NCI-H82 treated with DMSO at 0.1 percent for 48 hours (cell line): ENCODE data around the gene STK4.
A peak's percentile ranks its signal among the peaks of the same experiment; 100 is the strongest.

Experiments used
- DNase-seq: peaks from one replicate; lab custom pipeline; 2025; ENCODE audit not compliant: unreplicated experiment; lab: John Stamatoyannopoulos, UW

Gene STK4

DNA sequence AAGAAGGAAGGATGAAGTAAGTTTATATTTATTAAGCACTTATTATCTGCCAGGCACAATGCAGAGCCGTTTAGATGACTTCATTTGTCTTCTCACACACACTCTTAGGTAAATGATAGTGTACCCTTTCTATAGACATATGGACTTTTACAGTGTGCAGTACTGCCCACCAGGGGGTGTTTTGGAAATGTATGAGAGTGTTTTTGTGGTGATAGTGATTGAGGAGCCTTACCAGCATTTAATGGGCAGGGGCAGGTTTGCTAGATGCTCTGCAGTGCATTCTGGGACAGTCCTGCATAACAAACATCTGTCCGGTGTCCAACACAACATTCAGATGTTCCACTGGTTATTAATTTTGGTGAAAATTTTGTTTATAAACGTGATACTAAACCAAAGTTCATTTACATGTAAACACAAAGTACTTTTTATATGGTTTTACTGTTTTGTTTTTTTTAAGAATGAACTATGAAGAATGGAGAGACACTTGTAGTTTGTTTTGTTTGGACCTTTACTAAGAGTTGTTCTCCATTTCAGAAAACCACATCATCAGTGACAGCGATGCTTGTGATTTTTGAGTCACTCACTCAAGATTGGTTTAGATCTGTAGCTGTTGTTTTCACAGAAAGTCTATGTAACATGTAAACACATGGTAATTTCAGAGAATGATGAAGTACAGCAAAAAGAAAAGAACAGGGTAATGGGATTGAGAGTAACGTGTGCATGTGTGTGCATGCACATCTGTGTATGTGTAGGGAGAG is 114.7 kb downstream of the STK4 start:
- no peak for DNase-seq

DNA sequence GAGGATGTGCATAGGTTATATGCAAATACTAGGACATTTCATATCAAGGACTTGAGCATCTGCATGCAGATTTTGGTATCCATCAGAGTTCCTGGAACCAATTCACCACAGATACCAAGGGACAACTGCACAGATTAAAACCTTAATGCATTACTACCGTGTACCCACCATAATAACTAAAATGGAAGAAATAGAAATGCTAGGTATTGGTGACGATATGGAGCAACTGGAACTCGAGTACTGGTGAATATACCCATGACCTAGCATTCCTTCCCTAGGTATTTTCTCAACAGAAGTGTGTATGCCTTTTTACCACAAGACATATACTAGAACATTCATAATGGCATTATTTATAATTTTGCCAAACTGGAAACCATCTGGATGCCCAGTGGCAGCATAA is 116.2 kb downstream of the STK4 start:
- DNase-seq, result no peak

GRCh38 chr20:45083127-45083526 is 116.8 kb downstream of the STK4 start:
- no peak for DNase-seq

- DNase-seq, result no peak
These were observed 119.0 kb downstream of the STK4 start for GRCh38 chr20:45085289-45085688.

GRCh38 chr20:45085867-45086266 is 119.6 kb downstream of the STK4 start:
- no peak for DNase-seq

GRCh38 chr20:45087097-45087790 is 120.9 kb downstream of the STK4 start:
- DNase-seq, result no peak

DNA sequence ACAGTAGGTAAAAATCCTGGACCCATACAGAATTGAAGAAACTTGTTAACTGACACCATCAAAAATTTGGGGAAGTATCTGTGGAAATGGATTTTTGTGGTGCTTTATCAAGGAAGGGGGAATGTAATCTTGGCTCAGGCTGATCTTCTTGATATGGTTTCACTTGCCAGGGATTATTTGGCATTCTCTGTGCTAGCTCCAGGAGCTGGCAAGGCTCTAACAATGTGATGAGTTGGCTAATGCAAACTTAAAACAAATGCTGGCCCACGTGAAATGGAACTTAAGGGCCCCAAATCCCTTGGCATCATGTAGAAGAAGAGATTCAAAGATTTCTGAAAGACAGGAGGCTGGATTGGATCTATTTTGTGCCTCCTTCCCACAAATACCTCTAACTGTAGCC is 121.5 kb downstream of the STK4 start:
- DNase-seq, result no peak

- DNase-seq, result no peak
These were observed 121.9 kb downstream of the STK4 start for GRCh38 chr20:45088247-45088646.

DNA sequence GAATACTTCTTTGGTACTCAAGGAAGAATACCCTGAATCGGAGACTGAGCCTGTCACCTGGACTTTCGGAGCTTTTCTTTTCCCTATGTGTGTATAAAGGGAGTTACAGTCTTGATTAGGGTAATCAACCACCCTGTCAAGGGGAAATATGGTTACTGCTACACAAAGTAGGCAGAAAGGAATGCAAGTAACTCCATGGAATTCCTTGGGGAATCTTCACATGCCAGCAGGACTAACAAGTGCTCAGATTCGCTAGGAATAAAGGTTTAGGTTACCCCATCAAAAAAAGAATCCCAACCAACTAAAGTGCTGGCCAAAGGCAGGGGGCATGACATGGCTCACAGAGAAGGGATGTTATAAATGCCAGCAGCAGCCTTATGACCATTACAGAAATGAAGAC is 124.2 kb downstream of the STK4 start:
- no peak for DNase-seq

GRCh38 chr20:45091366-45091765 is 125.1 kb downstream of the STK4 start:
- DNase-seq, result no peak

DNA sequence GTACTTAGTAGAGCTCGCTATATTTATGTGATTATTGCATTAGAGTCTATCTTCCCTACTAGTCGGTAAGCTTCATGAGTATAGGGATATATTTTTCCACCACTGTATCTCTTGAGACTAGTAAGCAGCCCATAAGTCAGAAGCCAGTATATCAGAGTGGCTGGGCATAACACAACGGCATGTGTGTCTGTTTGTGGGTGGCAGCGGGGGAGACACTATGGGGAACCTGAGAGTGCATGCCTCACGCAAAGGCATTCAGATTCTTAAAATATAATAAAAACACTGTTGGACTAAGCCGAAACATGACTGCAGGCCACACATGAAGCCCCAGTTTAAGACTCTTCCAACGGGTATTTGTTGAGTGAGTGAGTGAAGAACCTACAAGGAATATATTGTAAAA is 126.6 kb downstream of the STK4 start:
- DNase-seq, result no peak

- no peak for DNase-seq
These were observed 127.9 kb downstream of the STK4 start for GRCh38 chr20:45094201-45094600.

GRCh38 chr20:45094864-45095574 is 128.7 kb downstream of the STK4 start:
- no peak for DNase-seq

DNA sequence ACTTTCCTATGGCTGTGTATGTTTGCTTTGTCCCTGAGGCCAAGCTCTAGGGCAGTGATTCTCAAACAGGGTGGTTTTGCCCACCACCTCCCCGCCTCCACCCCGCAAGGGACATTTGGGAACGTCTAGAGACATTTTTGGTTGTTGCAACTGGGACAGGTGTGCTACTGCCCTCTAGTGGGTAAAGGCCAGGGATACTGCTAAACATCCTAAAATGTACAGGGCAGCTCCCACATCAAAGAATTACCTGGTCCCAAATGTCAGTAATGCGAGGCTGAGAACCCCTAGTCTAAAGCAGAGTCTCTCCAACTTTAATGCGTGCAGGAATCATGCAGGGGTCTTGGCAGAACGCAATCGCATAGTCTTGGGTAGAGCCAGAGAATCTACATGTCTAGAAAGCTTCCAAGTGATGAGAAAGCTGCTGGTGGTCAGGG is 129.5 kb downstream of the STK4 start:
- DNase-seq, result peak; percentile 4

GRCh38 chr20:45096781-45097180 is 130.5 kb downstream of the STK4 start:
- no peak for DNase-seq

GRCh38 chr20:45097485-45098102 is 131.3 kb downstream of the STK4 start:
- no peak for DNase-seq

DNA sequence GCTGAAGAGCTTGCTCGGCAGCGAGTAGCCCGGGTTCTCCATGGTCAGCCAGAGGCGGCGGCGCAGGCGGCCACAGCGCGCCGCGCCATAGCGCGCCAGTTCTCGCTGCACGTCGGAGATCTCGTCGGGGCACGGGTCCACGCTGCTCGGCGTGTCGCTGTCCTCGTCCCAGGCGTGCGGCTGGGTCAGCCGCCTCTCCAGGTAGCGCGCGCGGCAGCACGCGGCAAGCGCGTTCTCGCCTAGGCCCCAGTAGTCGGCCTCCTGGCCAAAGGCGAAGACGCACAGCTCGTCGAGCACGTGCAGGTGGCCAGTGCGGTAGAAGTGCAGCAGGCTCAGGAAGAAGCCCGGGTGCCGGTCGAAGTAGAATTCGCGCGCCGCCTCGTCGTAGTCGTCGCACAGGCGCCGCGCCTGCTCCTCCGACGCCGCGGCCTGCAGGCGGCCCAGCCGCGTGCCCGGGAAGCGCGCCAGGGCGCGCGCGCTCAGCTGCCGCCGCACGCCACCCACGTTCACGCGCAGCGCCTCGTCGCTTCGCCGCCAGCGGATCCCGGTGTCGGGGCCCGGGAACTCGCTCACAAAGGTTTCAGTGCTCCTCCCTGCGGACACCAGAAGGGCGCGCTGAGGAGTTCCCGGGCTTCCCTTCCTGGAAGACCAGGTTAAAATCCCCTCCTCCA is 131.9 kb downstream of the STK4 start:
- no peak for DNase-seq

GRCh38 chr20:45100563-45101245 is 134.4 kb downstream of the STK4 start, which contains the start of gene KCNS1:
KCNS1 (minus strand) TSS chr20:45101127; CDS start chr20:45099236, 1,891 bp downstream.
- DNase-seq, result no peak

- no peak for DNase-seq
These were observed 135.1 kb downstream of the STK4 start for GRCh38 chr20:45101333-45101850.

DNA sequence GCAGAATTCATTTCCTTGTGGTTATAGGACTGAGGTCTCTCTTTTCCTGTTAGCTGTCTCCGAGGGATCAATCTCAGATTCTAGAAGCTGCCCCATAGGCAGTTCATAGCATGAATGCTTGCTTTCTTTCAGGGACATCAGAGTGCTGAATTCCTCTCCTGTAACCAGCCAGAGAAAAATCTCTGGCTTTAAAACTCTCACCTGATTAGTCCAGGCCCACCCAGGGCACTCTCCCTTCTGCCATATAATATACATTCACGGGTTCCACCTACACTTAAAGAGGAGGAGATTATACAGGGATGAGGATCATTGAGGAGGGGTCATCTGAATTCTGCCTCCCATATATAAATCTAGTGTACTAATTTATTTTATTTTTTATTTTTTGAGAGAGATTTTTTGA is 136.8 kb downstream of the STK4 start:
- no peak for DNase-seq
